KOPT-K1 (cell line): ENCODE results near the gene MAPK12.

Source experiments
- H3K27ac ChIP-seq: fragments of 200-600 bp; sonication (generic); 2 replicates; pipeline ENCODE4 v1.5.1; 2016; ENCODE audit warnings: antibody characterized with exemption, mild to moderate bottlenecking, low read depth, low read length; ENCODE audit not compliant: poor library complexity, severe bottlenecking
- H3K36me3 ChIP-seq: fragments of 200-600 bp; sonication (generic); 2 replicates; pipeline ENCODE4 v1.5.1; 2017; ENCODE audit warnings: antibody characterized with exemption, mild to moderate bottlenecking, low read length, moderate library complexity; ENCODE audit not compliant: insufficient read depth
- H3K9me3 ChIP-seq: fragments of 200-600 bp; sonication (generic); 2 replicates; pipeline ENCODE4 v1.5.1; 2017; ENCODE audit warnings: antibody characterized with exemption, low read length, mild to moderate bottlenecking; ENCODE audit not compliant: insufficient read depth, poor library complexity, severe bottlenecking

The MAPK12 gene

DNA sequence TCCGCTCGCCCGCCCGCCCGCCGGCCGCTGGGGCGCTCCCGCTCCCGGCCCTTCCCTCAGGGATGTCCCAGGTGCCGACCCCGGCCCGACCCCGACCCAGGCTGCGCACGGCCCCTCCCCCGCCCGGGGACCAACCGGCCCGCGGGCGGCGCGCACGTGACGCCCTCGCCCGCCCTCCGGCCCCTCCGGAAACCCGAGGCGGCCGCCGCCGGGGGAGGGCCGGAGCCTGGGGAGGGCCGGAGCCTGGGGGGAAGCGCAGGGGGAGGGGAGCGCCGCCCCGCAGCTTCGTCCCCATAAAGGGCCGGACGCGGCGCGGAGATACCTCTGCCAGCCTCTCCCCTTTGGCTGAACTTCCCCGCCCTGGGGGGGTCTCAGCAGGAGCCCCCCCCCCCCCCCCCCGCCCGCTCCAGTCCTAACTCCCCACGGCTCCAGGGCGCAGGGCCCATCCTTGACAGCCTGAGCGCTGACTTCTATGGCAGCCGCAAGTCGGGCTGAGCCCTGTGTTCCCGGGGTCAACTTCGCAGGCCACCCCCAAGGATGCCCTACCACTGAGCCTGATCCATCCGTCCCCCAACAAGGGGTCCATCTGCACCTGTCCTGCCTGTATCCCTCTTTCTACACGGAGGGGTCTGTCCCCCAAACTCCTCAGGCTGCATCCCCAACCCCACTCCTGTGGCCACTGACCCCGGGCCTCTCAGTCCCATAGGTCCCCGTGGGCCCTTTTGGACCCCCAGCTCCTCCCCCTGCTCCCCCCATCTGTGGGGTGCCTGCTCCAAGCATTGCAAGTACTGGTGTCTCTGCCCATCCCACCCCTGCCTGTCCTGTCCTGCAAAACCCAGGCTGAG lies at the start of gene MAPK12:
Gene MAPK12, minus strand, starts transcription at position 69 of the 845 bp plus-strand sequence. CDS start 174 bp downstream, outside the sequence.
- no peaks in the 10 kb centered on the region for H3K36me3 ChIP-seq
- no peaks in the 10 kb centered on the region for H3K9me3 ChIP-seq
- H3K27ac ChIP-seq: no peak within 1 kb of the TSS

- H3K9me3 ChIP-seq: no peaks in the 10 kb centered on the region
- no peak overlapping the region for H3K27ac ChIP-seq
- H3K36me3 ChIP-seq: no peaks in the 10 kb centered on the region
These were observed 49.5 kb upstream of the MAPK12 start for GRCh38 chr22:50310949-50311444.

- no peaks in the 10 kb centered on the region for H3K9me3 ChIP-seq
These were observed 48.7 kb upstream of the MAPK12 start for GRCh38 chr22:50310031-50310722.

GRCh38 chr22:50309601-50309991 lies 48.1 kb upstream of the MAPK12 start:
- no peaks in the 10 kb centered on the region for H3K36me3 ChIP-seq
- no peaks in the 10 kb centered on the region for H3K9me3 ChIP-seq
- no peak overlapping the region for H3K27ac ChIP-seq

More at GRCh38 chr22:50310031-50310722, 48.7 kb upstream of the MAPK12 start:
- no peak overlapping the region for H3K27ac ChIP-seq
- H3K36me3 ChIP-seq: no peaks in the 10 kb centered on the region

DNA sequence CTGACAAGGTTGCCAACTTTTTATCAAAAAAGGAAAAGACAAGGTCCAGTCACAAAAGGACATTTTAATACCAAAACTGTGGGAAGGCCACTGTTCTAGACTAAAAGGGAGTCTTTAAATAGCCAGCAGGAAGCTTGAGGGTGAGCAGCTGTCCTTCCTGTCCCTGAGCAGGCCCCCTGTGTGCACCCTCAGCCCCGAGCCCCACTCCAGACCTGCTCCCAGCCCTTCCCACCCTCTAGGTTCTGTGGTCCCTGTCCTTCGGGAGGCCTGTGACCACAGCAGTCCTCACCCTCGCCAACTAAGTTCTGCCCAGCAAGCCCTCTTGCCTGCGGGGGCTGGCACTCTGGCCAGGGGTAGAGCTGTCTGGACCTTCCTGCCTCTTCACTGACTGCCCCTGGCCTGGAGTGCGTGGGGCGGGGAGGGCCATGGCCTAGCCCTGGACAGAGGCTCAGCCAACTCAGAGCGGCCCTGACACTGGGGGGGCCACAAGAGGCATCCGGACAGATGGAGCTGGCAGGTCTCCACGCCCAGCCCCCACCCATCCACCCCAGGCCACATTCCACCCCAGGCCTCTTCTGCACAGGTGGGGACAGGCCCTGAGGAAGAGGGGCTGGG lies 47.6 kb upstream of the MAPK12 start:
- Histone ChIP-seq H3K9me3 (no peaks in the 10 kb centered on the region), H3K36me3 (no peaks in the 10 kb centered on the region), H3K27ac (no peak overlapping the region)

- Histone ChIP-seq H3K27ac (no peak overlapping the region), H3K36me3 (no peaks in the 10 kb centered on the region), H3K9me3 (no peaks in the 10 kb centered on the region)
These were observed 47.1 kb upstream of the MAPK12 start for GRCh38 chr22:50308597-50308935.

DNA sequence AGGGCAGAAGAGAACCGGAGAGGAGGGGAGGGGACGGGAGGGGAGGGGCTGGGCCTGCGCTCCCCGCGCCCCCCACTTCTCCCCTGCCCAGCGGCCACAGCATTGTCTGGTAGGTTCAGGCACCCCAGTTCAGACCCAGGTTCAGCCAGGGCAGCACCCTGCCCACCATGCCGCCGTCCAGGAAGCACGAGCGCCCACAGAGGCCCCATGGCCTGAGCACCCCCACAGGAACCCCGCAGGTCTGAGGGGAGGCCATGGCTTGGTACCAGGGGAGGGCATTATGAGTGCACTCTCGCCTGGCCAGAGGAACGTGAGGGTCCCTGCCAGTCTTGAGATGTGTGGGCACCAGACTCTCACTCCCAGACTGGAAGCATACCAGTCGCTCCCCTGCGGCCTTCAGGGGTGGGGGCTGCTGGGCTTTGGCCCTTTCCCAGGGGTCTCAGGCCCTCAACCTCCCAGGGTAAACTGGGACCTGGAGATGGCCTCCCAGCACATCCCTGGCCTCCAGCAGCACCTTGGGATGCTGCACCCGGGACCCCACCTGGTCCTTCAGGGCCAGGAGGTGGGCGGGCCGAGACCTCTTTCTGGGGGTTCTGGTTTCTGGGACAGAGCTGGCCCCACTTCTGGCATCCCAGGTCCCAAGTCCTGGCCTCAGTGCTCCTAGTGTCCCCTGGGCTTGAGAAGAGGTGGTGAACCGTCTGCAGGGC lies 46.6 kb upstream of the MAPK12 start:
- Histone ChIP-seq H3K36me3 (no peaks in the 10 kb centered on the region), H3K9me3 (no peaks in the 10 kb centered on the region), H3K27ac (no peak overlapping the region)

DNA sequence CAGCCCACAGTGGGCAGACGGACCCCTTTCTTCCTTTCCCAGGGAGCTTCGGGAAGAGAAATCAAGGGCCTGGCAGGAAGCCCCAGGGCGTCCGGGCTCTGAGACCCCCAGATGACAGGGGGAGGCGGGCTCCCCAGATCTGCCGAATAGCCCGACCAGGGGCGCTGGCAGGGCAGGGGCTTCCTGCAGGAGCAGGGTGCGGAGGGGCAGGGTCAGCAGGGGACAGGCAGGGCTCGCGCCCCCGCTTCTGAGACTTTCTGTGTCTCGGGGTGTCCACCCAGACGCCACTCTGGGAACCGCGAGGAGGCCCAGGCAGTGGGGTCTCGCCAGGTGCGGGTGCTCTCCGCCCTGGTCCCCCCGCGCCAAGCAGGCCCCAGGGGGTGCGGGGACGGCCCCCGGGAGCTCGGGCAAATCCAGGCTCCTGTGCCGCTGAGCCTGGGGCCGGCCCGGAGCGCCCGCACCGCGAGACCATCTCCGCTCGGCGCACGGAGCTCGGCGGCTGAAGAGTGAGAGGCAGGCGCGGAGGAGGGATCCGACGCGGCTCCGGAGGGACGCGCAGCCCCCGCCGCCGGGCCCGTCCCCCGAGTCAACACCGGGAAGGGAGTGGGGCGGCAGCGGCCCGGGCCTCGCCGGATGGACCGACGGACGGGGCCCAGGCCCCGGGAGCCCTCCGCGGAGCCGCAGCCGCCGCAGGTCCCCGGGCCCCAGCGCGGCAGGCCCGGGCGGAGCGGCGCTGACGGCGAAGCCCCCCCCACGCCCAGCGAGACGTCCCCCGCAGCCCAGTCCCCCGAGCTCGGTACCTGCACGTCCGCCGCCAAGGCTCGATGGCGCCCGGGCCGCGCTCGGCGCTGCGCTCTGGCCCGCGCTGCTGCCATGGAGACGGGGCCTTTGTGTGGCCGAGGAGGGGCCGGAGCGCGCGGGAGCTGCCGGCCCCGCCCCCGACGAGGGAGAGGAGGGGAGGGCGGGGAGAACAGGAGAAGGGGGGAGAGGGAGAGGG lies 45.6 kb upstream of the MAPK12 start, which contains the start of gene PLXNB2:
Gene PLXNB2, minus strand, starts transcription at position 894 of the 997 bp plus-strand sequence. CDS start 17,062 bp downstream, outside the sequence.
- H3K9me3 ChIP-seq: no peaks in the 10 kb centered on the region
- H3K27ac ChIP-seq: no peak within 1 kb of the TSS
- no peaks in the 10 kb centered on the region for H3K36me3 ChIP-seq

GRCh38 chr22:50305923-50306566 lies 44.6 kb upstream of the MAPK12 start:
- no peak overlapping the region for H3K27ac ChIP-seq

GRCh38 chr22:50305393-50305922 lies 44.0 kb upstream of the MAPK12 start:
- Histone ChIP-seq H3K27ac (no peak overlapping the region), H3K9me3 (no peaks in the 10 kb centered on the region), H3K36me3 (no peaks in the 10 kb centered on the region)

More at GRCh38 chr22:50305923-50306566, 44.6 kb upstream of the MAPK12 start:
- H3K36me3 ChIP-seq: no peaks in the 10 kb centered on the region
- no peaks in the 10 kb centered on the region for H3K9me3 ChIP-seq

- no peaks in the 10 kb centered on the region for H3K9me3 ChIP-seq
- H3K36me3 ChIP-seq: no peaks in the 10 kb centered on the region
- H3K27ac ChIP-seq: no peak overlapping the region
These were observed 43.3 kb upstream of the MAPK12 start for GRCh38 chr22:50304528-50305392.

- no peaks in the 10 kb centered on the region for H3K36me3 ChIP-seq
- no peaks in the 10 kb centered on the region for H3K9me3 ChIP-seq
- no peak overlapping the region for H3K27ac ChIP-seq
These were observed 42.5 kb upstream of the MAPK12 start for GRCh38 chr22:50303848-50304527.
